ENCODE results near the gene WWTR1. TPM values are rescaled to one million over a fixed set of nuclear protein-coding genes. Genes with fewer than 3 reads are reported as not detected.
A peak's percentile ranks its signal among the peaks of the same experiment; 100 is the strongest.

Gene WWTR1
- total RNA-seq, 1 donor from 2014 or later, result 282 TPM

GRCh38 chr3:149653564-149653963 lies 4.3 kb downstream of the WWTR1 start:
- Histone ChIP-seq H3K27me3 (no peaks in the 10 kb centered on the region), H3K36me3 (peaks cover 4 to 6% of the 10 kb centered on the region in 2 donors), H3K4me1 (peaks cover 19 to 23% of the 10 kb centered on the region in 2 donors), H3K9me3 (no peaks in the 10 kb centered on the region), H3K27ac (peak overlapping the region; percentile 94 to 95), H3K4me3 (peak overlapping the region; percentile 17 to 81)
- intact Hi-C loops (cut with DNase I), result loop anchor here (10.0 kb wide), 2 partner anchors 259 to 639 kb away; no protein-coding TSS in a partner anchor
- DNase-seq (ENCODE audit: low spot score in 2 of 2), result no peak
- no peak for TF ChIP-seq CTCF (IDR thresholded peaks at IDR 0.05)

GRCh38 chr3:149653136-149653535 lies 4.7 kb downstream of the WWTR1 start:
- Histone ChIP-seq H3K36me3 (peaks cover 4 to 6% of the 10 kb centered on the region in 2 donors), H3K27me3 (no peaks in the 10 kb centered on the region), H3K27ac (peak overlapping the region; percentile 94 to 95), H3K9me3 (no peaks in the 10 kb centered on the region), H3K4me1 (peaks cover 23 to 28% of the 10 kb centered on the region in 2 donors), H3K4me3 (peak overlapping the region; percentile 17 to 81)
- intact Hi-C loops (cut with DNase I), result loop anchor here (10.0 kb wide), 2 partner anchors 258 to 638 kb away; no protein-coding TSS in a partner anchor
- no peak for TF ChIP-seq CTCF (IDR thresholded peaks at IDR 0.05)
- DNase-seq (ENCODE audit: low spot score in 2 of 2), result no peak

GRCh38 chr3:149650828-149651227 lies 7.0 kb downstream of the WWTR1 start:
- H3K36me3 ChIP-seq, result peaks cover 4 to 6% of the 10 kb centered on the region in 2 donors
- no peaks in the 10 kb centered on the region for H3K9me3 ChIP-seq
- intact Hi-C loops (cut with DNase I), result loop anchor here (2.0 to 10.0 kb wide), 3 partner anchors 54 to 636 kb away; no protein-coding TSS in a partner anchor
- H3K27me3 ChIP-seq, result no peaks in the 10 kb centered on the region
- peaks cover 25 to 41% of the 10 kb centered on the region in 2 donors for H3K4me1 ChIP-seq
- H3K27ac ChIP-seq, result peak overlapping the region; percentile 4 to 59
- DNase-seq (ENCODE audit: low spot score in 2 of 2), result no peak
- no peak for TF ChIP-seq CTCF (IDR thresholded peaks at IDR 0.05)
- peak overlapping the region in 1 of 2 donors; percentile 14 for H3K4me3 ChIP-seq

GRCh38 chr3:149648525-149648924 lies 9.3 kb downstream of the WWTR1 start:
- peak in 1 of 2 donors; percentile 75 for DNase-seq (ENCODE audit: low spot score in 2 of 2)
- H3K36me3 ChIP-seq, result peaks cover 4 to 6% of the 10 kb centered on the region in 2 donors
- H3K27me3 ChIP-seq, result no peaks in the 10 kb centered on the region
- peak overlapping the region; percentile 7 to 29 for H3K4me3 ChIP-seq
- peak overlapping the region; percentile 59 to 67 for H3K27ac ChIP-seq
- intact Hi-C loops (cut with DNase I), result no loop called here
- H3K4me1 ChIP-seq, result peaks cover 19 to 45% of the 10 kb centered on the region in 2 donors
- no peak for TF ChIP-seq CTCF (IDR thresholded peaks at IDR 0.05)
- no peaks in the 10 kb centered on the region for H3K9me3 ChIP-seq

GRCh38 chr3:149647812-149648211 lies 10.0 kb downstream of the WWTR1 start:
- Histone ChIP-seq H3K4me3 (peak overlapping the region in 1 of 2 donors; percentile 29), H3K4me1 (peaks cover 18 to 43% of the 10 kb centered on the region in 2 donors), H3K27ac (peak overlapping the region; percentile 59 to 67), H3K9me3 (no peaks in the 10 kb centered on the region), H3K36me3 (peaks cover 4 to 6% of the 10 kb centered on the region in 2 donors), H3K27me3 (no peaks in the 10 kb centered on the region)
- no peak for DNase-seq (ENCODE audit: low spot score in 2 of 2)
- TF ChIP-seq CTCF (IDR thresholded peaks at IDR 0.05), result no peak
- intact Hi-C loops (cut with DNase I), result no loop called here

Measured in ascending aorta (tissue), 2 donors.